Progenitor cell of endocrine pancreas (in vitro differentiated cells): ENCODE data around the gene PTH2. TPM values are rescaled to one million over a fixed set of nuclear protein-coding genes. Genes with fewer than 3 reads are reported as not detected.
"Not testable (repeated sequence)": the region's sequence is repeated elsewhere in the genome, so short reads cannot be mapped to it uniquely, and the experiment has no call there.

ENCODE experiments used
- DNase-seq: peaks from one replicate; pipeline ENCODE4 v3.0.0; 2021; ENCODE audit warnings: low spot score; ENCODE audit not compliant: unreplicated experiment
- H3K27ac Mint-ChIP-seq: 2 replicates; pipeline ENCODE4 v1.8.0; 2021; ENCODE audit warnings: mild to moderate bottlenecking, moderate library complexity, mixed read lengths
- H3K27me3 Mint-ChIP-seq: 2 replicates; pipeline ENCODE4 v1.8.0; 2021; ENCODE audit warnings: mixed read lengths
- H3K36me3 Mint-ChIP-seq: 2 replicates; pipeline ENCODE4 v1.8.0; 2022; ENCODE audit warnings: mixed read lengths; ENCODE audit not compliant: insufficient read depth
- H3K4me1 Mint-ChIP-seq: 2 replicates; pipeline ENCODE4 v1.8.0; 2021; ENCODE audit warnings: low read depth, mixed read lengths
- H3K4me3 Mint-ChIP-seq: 2 replicates; pipeline ENCODE4 v1.8.0; 2021; ENCODE audit warnings: low read depth, mild to moderate bottlenecking, moderate library complexity, mixed read lengths
- H3K9me3 Mint-ChIP-seq: 2 replicates; pipeline ENCODE4 v1.8.0; 2021; ENCODE audit warnings: low read depth, mixed read lengths
- CTCF ChIP-seq: fragments of 200-600 bp; sonication (generic); IDR thresholded peaks from one replicate; pipeline ENCODE4 v1.5.0; 2021; ENCODE audit warnings: antibody characterized with exemption, mild to moderate bottlenecking; ENCODE audit not compliant: unreplicated experiment
- total RNA-seq: library from RNA; stranded (reverse); gene quantifications from 2 replicates; pipeline ENCODE4 v1.2.1, GENCODE V29; 2021

The PTH2 gene
- total RNA-seq, 1 donor from 2014 or later: not detected

DNA sequence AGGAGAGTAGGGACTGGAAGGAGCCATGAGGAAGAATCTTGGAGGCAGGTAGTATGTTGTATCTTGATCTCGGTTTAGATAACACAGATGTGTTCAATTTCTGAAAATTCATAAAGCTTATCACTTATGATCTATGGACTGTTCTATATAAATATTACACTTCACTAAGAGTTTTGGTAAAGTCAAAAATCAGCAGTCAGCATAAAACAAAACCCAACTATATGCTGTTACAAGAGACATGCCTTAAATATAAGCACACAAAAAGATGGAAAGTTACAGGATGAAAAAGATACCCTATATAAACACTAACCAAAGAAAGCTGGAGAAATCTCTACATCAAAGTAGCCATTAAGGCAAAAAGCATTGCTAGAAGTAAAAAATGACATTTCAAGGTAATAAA, 39.6 kb downstream of the PTH2 start:
- no peak for TF ChIP-seq CTCF

DNA sequence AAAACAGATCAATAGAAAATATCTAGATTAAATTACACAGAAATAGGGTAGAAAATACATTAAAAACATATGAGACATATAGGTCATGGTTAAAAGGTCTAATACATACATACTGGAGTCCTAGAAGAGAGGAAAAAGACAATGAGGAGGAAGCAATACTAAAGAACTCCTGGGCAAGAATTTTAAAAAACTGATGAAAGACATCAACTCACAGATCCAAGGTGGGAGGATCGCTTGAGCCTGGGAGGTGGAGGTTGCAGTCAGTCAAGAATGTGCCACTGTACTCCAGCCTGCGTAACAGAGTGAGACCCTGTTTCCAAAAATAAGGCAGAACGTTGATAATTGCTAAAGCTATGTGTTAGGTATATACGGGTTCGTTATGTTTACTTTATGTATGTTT, 40.6 kb downstream of the PTH2 start:
- H3K9me3 Mint-ChIP-seq: peaks cover 11% of the 10 kb centered on the region
- no peak for DNase-seq
- peaks cover 1% of the 10 kb centered on the region for H3K36me3 Mint-ChIP-seq
- no peaks in the 10 kb centered on the region for H3K4me1 Mint-ChIP-seq
- H3K27me3 Mint-ChIP-seq: peaks cover 10% of the 10 kb centered on the region
- TF ChIP-seq CTCF: no peak
- no peak overlapping the region for H3K27ac Mint-ChIP-seq
- no peak overlapping the region for H3K4me3 Mint-ChIP-seq

More for the DNA sequence above, 39.6 kb downstream of the PTH2 start:
- H3K27ac Mint-ChIP-seq: no peak overlapping the region
- DNase-seq: no peak
- H3K9me3 Mint-ChIP-seq: peaks cover 11% of the 10 kb centered on the region
- no peak overlapping the region for H3K4me3 Mint-ChIP-seq
- H3K36me3 Mint-ChIP-seq: peaks cover 1% of the 10 kb centered on the region
- H3K4me1 Mint-ChIP-seq: no peaks in the 10 kb centered on the region
- peaks cover 9% of the 10 kb centered on the region for H3K27me3 Mint-ChIP-seq

GRCh38 chr19:49380391-49380790, 42.9 kb downstream of the PTH2 start:
- H3K4me1 Mint-ChIP-seq: no peaks in the 10 kb centered on the region
- no peak for TF ChIP-seq CTCF
- no peak overlapping the region for H3K27ac Mint-ChIP-seq
- peaks cover 1% of the 10 kb centered on the region for H3K36me3 Mint-ChIP-seq
- no peak overlapping the region for H3K4me3 Mint-ChIP-seq
- no peak for DNase-seq
- peaks cover 12% of the 10 kb centered on the region for H3K27me3 Mint-ChIP-seq
- H3K9me3 Mint-ChIP-seq: peaks cover 11% of the 10 kb centered on the region

- no peak overlapping the region for H3K4me3 Mint-ChIP-seq
- H3K27ac Mint-ChIP-seq: no peak overlapping the region
- H3K36me3 Mint-ChIP-seq: peaks cover 1% of the 10 kb centered on the region
- peaks cover 12% of the 10 kb centered on the region for H3K27me3 Mint-ChIP-seq
- TF ChIP-seq CTCF: no peak
- H3K9me3 Mint-ChIP-seq: peaks cover 8% of the 10 kb centered on the region
- DNase-seq: no peak
- H3K4me1 Mint-ChIP-seq: no peaks in the 10 kb centered on the region
Measured at GRCh38 chr19:49378512-49378911, 44.7 kb downstream of the PTH2 start.

- peaks cover 3% of the 10 kb centered on the region for H3K9me3 Mint-ChIP-seq
- no peak overlapping the region for H3K27ac Mint-ChIP-seq
- peaks cover 2% of the 10 kb centered on the region for H3K36me3 Mint-ChIP-seq
- H3K4me3 Mint-ChIP-seq: no peak overlapping the region
- TF ChIP-seq CTCF: no peak
- H3K4me1 Mint-ChIP-seq: no peaks in the 10 kb centered on the region
- DNase-seq: no peak
- H3K27me3 Mint-ChIP-seq: peaks cover 9% of the 10 kb centered on the region
Measured at GRCh38 chr19:49374665-49375434, 48.4 kb downstream of the PTH2 start.

- DNase-seq, H3K4me3 Mint-ChIP-seq, H3K36me3 Mint-ChIP-seq, H3K27ac Mint-ChIP-seq, H3K27me3 Mint-ChIP-seq, H3K9me3 Mint-ChIP-seq, H3K4me1 Mint-ChIP-seq: not testable (repeated sequence)
Measured at GRCh38 chr19:49373174-49373573, 50.1 kb downstream of the PTH2 start.
